SK-N-SH treated with all-trans-retinoic acid at 6 μM for 48 hours (cell line): ENCODE data around the gene ACTL8.

Experiments
- ARNTL ChIP-seq: fragments of 450-650 bp; formaldehyde crosslinking; IDR thresholded peaks from 2 replicates; pipeline ENCODE4 v1.5.0; 2020; ENCODE audit warnings: low read depth, mild to moderate bottlenecking, moderate library complexity, borderline replicate concordance
- PATZ1 ChIP-seq: fragments of 250-450 bp; sonication (Bioruptor Pico); IDR thresholded peaks from 2 replicates; pipeline ENCODE4 v1.8.0; 2020; ENCODE audit warnings: mild to moderate bottlenecking, moderate library complexity, borderline replicate concordance
- POU6F1 ChIP-seq: fragments of 250-450 bp; sonication (Bioruptor Pico); IDR thresholded peaks from 2 replicates; pipeline ENCODE4 v1.8.0; 2021; ENCODE audit warnings: low read depth, mild to moderate bottlenecking, moderate library complexity, borderline replicate concordance
- SNAI2 ChIP-seq: fragments of 250-450 bp; sonication (Bioruptor Pico); IDR thresholded peaks from 2 replicates; pipeline ENCODE4 v1.5.0; 2020; ENCODE audit warnings: mild to moderate bottlenecking, moderate library complexity
- TSHZ2 ChIP-seq: fragments of 250-450 bp; sonication (Bioruptor Pico); IDR thresholded peaks from 2 replicates; pipeline ENCODE4 v1.5.0; 2020; ENCODE audit warnings: mild to moderate bottlenecking, moderate library complexity
- ZC3H10 ChIP-seq: fragments of 250-450 bp; sonication (Bioruptor Pico); IDR thresholded peaks from 2 replicates; pipeline ENCODE4 v1.5.1; 2021; ENCODE audit warnings: mild to moderate bottlenecking, moderate library complexity
- ZNF565 ChIP-seq: fragments of 450-650 bp; formaldehyde crosslinking; conservative IDR thresholded peaks from 2 replicates; pipeline ENCODE4 v1.5.0; 2020; ENCODE audit warnings: low read depth, mild to moderate bottlenecking, moderate library complexity

- TF ChIP-seq ARNTL (CRISPR knock-in tag) (no peak), ZNF565 (CRISPR knock-in tag) (no peak), POU6F1 (CRISPR knock-in tag) (no peak), SNAI2 (no peak), TSHZ2 (no peak), PATZ1 (CRISPR knock-in tag) (no peak), ZC3H10 (CRISPR knock-in tag) (no peak)
Measured at GRCh38 chr1:17776426-17776825, 21.3 kb downstream of the ACTL8 start.
